ENCODE data around the gene RFXAP. TPM values are rescaled to one million over a fixed set of nuclear protein-coding genes. Genes with fewer than 3 reads are reported as not detected.
A peak's percentile ranks its signal among the peaks of the same experiment; 100 is the strongest.

RFXAP gene
- total and polyA plus RNA-seq, 4 donors = 4.7 to 19.7 (median 13.8) TPM

DNA sequence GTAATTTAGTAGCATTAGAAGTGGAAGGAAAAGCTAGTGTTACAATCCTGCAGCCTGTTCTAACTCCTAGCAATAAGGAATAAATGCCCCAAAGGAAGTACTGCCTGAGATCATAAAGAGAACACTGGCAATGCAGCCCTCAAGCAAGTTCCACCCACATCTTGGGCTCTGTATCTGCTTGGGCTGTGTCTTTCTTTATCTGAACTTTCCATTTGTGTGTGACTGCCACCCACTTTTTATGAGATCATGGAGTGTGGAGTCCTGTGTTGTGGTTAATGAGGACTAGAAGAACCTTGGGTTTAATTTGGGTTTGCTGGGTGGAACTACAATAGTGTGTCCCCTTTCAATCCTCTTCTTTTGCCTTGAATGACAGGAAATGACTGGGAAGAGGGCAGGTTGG lies 38.2 kb downstream of the RFXAP start:
- H3K4me3 ChIP-seq (ENCODE audit: low read depth, low read length) = no peak overlapping the region
- H3K27ac ChIP-seq (ENCODE audit: low read depth, low read length) = no peak overlapping the region
- no peak for DNase-seq (ENCODE audit: low read depth in 4 of 6, low spot score in 6 of 6)
- no peaks in the 10 kb centered on the region for H3K9me3 ChIP-seq (ENCODE audit: control insufficient read depth, insufficient read depth, low read length)
- no peaks in the 10 kb centered on the region for H3K27me3 ChIP-seq (ENCODE audit: control insufficient read depth, insufficient read depth, low read length)
- H3K4me1 ChIP-seq (ENCODE audit: control insufficient read depth, insufficient read depth, low read length) = no peaks in the 10 kb centered on the region
- H3K36me3 ChIP-seq (ENCODE audit: control insufficient read depth, insufficient read depth, low read length) = peaks cover 16% of the 10 kb centered on the region

DNA sequence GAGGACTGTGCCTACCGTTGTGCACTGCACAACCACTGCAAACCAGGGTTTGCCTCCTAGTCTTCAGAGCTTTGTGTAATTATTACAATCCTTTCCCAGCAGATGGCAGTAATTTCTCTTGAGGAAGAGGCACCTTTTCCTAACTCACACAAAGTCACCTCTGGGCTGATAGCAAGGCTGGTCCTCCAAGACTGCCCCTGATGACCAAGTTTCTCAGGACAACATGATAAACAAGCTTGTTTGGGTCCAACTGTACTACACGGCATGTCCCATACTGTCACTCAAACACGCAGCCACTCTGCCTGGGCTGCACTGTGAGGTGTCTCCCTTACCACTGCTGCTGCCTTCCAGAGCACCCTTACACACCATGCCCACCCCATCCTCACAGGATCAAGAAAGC lies 39.3 kb downstream of the RFXAP start:
- Histone ChIP-seq H3K4me1 (ENCODE audit: control insufficient read depth, insufficient read depth, low read length) (no peaks in the 10 kb centered on the region), H3K36me3 (ENCODE audit: control insufficient read depth, insufficient read depth, low read length) (peaks cover 12% of the 10 kb centered on the region), H3K9me3 (ENCODE audit: control insufficient read depth, insufficient read depth, low read length) (no peaks in the 10 kb centered on the region), H3K4me3 (ENCODE audit: low read depth, low read length) (no peak overlapping the region), H3K27ac (ENCODE audit: low read depth, low read length) (no peak overlapping the region), H3K27me3 (ENCODE audit: control insufficient read depth, insufficient read depth, low read length) (no peaks in the 10 kb centered on the region)
- DNase-seq (ENCODE audit: low read depth in 4 of 6, low spot score in 6 of 6) = peak in 5 of 6 donors; percentile 27 to 87 (median 41)
- 46% methylated on average over 3 of the region's 3 CpGs for WGBS (ENCODE audit: insufficient coverage)

GRCh38 chr13:36859259-36859658 lies 40.2 kb downstream of the RFXAP start:
- Histone ChIP-seq H3K27me3 (ENCODE audit: control insufficient read depth, insufficient read depth, low read length) (no peaks in the 10 kb centered on the region), H3K9me3 (ENCODE audit: control insufficient read depth, insufficient read depth, low read length) (no peaks in the 10 kb centered on the region), H3K36me3 (ENCODE audit: control insufficient read depth, insufficient read depth, low read length) (peaks cover 7% of the 10 kb centered on the region), H3K27ac (ENCODE audit: low read depth, low read length) (no peak overlapping the region), H3K4me1 (ENCODE audit: control insufficient read depth, insufficient read depth, low read length) (no peaks in the 10 kb centered on the region), H3K4me3 (ENCODE audit: low read depth, low read length) (no peak overlapping the region)
- DNase-seq (ENCODE audit: low read depth in 4 of 6, low spot score in 6 of 6) = no peak
- 87% methylated on average over 3 of the region's 4 CpGs for WGBS (ENCODE audit: insufficient coverage)

- 91% methylated on average over 3 of the region's 6 CpGs for WGBS (ENCODE audit: insufficient coverage)
- DNase-seq (ENCODE audit: low read depth in 4 of 6, low spot score in 6 of 6) = no peak
- no peaks in the 10 kb centered on the region for H3K27me3 ChIP-seq (ENCODE audit: control insufficient read depth, insufficient read depth, low read length)
- peaks cover 3% of the 10 kb centered on the region for H3K36me3 ChIP-seq (ENCODE audit: control insufficient read depth, insufficient read depth, low read length)
- no peak overlapping the region for H3K27ac ChIP-seq (ENCODE audit: low read depth, low read length)
- no peak overlapping the region for H3K4me3 ChIP-seq (ENCODE audit: low read depth, low read length)
- no peaks in the 10 kb centered on the region for H3K4me1 ChIP-seq (ENCODE audit: control insufficient read depth, insufficient read depth, low read length)
- H3K9me3 ChIP-seq (ENCODE audit: control insufficient read depth, insufficient read depth, low read length) = no peaks in the 10 kb centered on the region
Observed at GRCh38 chr13:36862002-36862685, 43.1 kb downstream of the RFXAP start.

- no peaks in the 10 kb centered on the region for H3K27me3 ChIP-seq (ENCODE audit: control insufficient read depth, insufficient read depth, low read length)
- H3K27ac ChIP-seq (ENCODE audit: low read depth, low read length) = no peak overlapping the region
- 67% methylated on average over 1 of the region's 7 CpGs for WGBS (ENCODE audit: insufficient coverage)
- peaks cover 3% of the 10 kb centered on the region for H3K36me3 ChIP-seq (ENCODE audit: control insufficient read depth, insufficient read depth, low read length)
- H3K4me1 ChIP-seq (ENCODE audit: control insufficient read depth, insufficient read depth, low read length) = no peaks in the 10 kb centered on the region
- DNase-seq (ENCODE audit: low read depth in 4 of 6, low spot score in 6 of 6) = no peak
- no peak overlapping the region for H3K4me3 ChIP-seq (ENCODE audit: low read depth, low read length)
- H3K9me3 ChIP-seq (ENCODE audit: control insufficient read depth, insufficient read depth, low read length) = no peaks in the 10 kb centered on the region
Observed at GRCh38 chr13:36862722-36863121, 43.7 kb downstream of the RFXAP start.

GRCh38 chr13:36865265-36865664 lies 46.2 kb downstream of the RFXAP start:
- no peaks in the 10 kb centered on the region for H3K27me3 ChIP-seq (ENCODE audit: control insufficient read depth, insufficient read depth, low read length)
- H3K36me3 ChIP-seq (ENCODE audit: control insufficient read depth, insufficient read depth, low read length) = peaks cover 3% of the 10 kb centered on the region
- H3K9me3 ChIP-seq (ENCODE audit: control insufficient read depth, insufficient read depth, low read length) = no peaks in the 10 kb centered on the region
- 96% methylated on average over 4 of the region's 5 CpGs for WGBS (ENCODE audit: insufficient coverage)
- DNase-seq (ENCODE audit: low read depth in 4 of 6, low spot score in 6 of 6) = no peak
- no peak overlapping the region for H3K27ac ChIP-seq (ENCODE audit: low read depth, low read length)
- H3K4me1 ChIP-seq (ENCODE audit: control insufficient read depth, insufficient read depth, low read length) = no peaks in the 10 kb centered on the region
- H3K4me3 ChIP-seq (ENCODE audit: low read depth, low read length) = no peak overlapping the region

DNA sequence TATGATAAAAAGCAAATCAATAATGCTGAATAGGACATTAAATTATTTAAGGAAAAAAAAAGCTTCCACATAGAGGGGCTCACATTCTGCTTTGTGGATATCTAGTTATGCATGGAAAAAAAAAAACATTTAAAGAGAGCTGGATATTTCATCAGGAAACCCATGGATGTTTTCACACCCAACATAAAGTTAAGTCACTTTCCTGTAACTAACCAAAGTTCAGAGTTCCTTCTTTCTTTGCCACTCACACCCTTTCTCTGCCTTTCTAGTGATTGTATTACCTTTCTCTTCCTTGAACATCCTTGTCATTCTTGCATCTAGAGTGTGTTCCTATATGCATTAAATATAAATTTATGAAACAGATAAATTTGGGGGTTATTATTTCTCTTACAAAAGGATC lies 47.2 kb downstream of the RFXAP start:
- no peaks in the 10 kb centered on the region for H3K9me3 ChIP-seq (ENCODE audit: control insufficient read depth, insufficient read depth, low read length)
- H3K4me1 ChIP-seq (ENCODE audit: control insufficient read depth, insufficient read depth, low read length) = no peaks in the 10 kb centered on the region
- H3K36me3 ChIP-seq (ENCODE audit: control insufficient read depth, insufficient read depth, low read length) = peaks cover 7% of the 10 kb centered on the region
- no peak overlapping the region for H3K4me3 ChIP-seq (ENCODE audit: low read depth, low read length)
- no peak for DNase-seq (ENCODE audit: low read depth in 4 of 6, low spot score in 6 of 6)
- H3K27ac ChIP-seq (ENCODE audit: low read depth, low read length) = no peak overlapping the region
- H3K27me3 ChIP-seq (ENCODE audit: control insufficient read depth, insufficient read depth, low read length) = no peaks in the 10 kb centered on the region

GRCh38 chr13:36870050-36870692 lies 51.1 kb downstream of the RFXAP start:
- Histone ChIP-seq H3K4me3 (ENCODE audit: low read depth, low read length) (no peak overlapping the region), H3K9me3 (ENCODE audit: control insufficient read depth, insufficient read depth, low read length) (no peaks in the 10 kb centered on the region), H3K27me3 (ENCODE audit: control insufficient read depth, insufficient read depth, low read length) (no peaks in the 10 kb centered on the region), H3K4me1 (ENCODE audit: control insufficient read depth, insufficient read depth, low read length) (peaks cover 4% of the 10 kb centered on the region), H3K36me3 (ENCODE audit: control insufficient read depth, insufficient read depth, low read length) (peaks cover 10% of the 10 kb centered on the region), H3K27ac (ENCODE audit: low read depth, low read length) (no peak overlapping the region)
- no peak for DNase-seq (ENCODE audit: low read depth in 4 of 6, low spot score in 6 of 6)
- WGBS (ENCODE audit: insufficient coverage) = no CpG with 5 or more reads among the region's 1 CpG

- 37% methylated on average over 8 of the region's 10 CpGs for WGBS (ENCODE audit: insufficient coverage)
- H3K9me3 ChIP-seq (ENCODE audit: control insufficient read depth, insufficient read depth, low read length) = no peaks in the 10 kb centered on the region
- H3K4me3 ChIP-seq (ENCODE audit: low read depth, low read length) = no peak overlapping the region
- H3K4me1 ChIP-seq (ENCODE audit: control insufficient read depth, insufficient read depth, low read length) = peaks cover 4% of the 10 kb centered on the region
- H3K36me3 ChIP-seq (ENCODE audit: control insufficient read depth, insufficient read depth, low read length) = peaks cover 6% of the 10 kb centered on the region
- peak in 3 of 6 donors; percentile 23 to 69 (median 53) for DNase-seq (ENCODE audit: low read depth in 4 of 6, low spot score in 6 of 6)
- H3K27me3 ChIP-seq (ENCODE audit: control insufficient read depth, insufficient read depth, low read length) = no peaks in the 10 kb centered on the region
- peak overlapping the region; percentile 30 for H3K27ac ChIP-seq (ENCODE audit: low read depth, low read length)
Observed at GRCh38 chr13:36872621-36873020, 53.6 kb downstream of the RFXAP start.

GRCh38 chr13:36875431-36875830 lies 56.4 kb downstream of the RFXAP start:
- no peaks in the 10 kb centered on the region for H3K9me3 ChIP-seq (ENCODE audit: control insufficient read depth, insufficient read depth, low read length)
- DNase-seq (ENCODE audit: low read depth in 4 of 6, low spot score in 6 of 6) = no peak
- H3K4me3 ChIP-seq (ENCODE audit: low read depth, low read length) = no peak overlapping the region
- no peaks in the 10 kb centered on the region for H3K27me3 ChIP-seq (ENCODE audit: control insufficient read depth, insufficient read depth, low read length)
- H3K36me3 ChIP-seq (ENCODE audit: control insufficient read depth, insufficient read depth, low read length) = peaks cover 15% of the 10 kb centered on the region
- no CpG with 5 or more reads among the region's 4 CpGs for WGBS (ENCODE audit: insufficient coverage)
- peaks cover 4% of the 10 kb centered on the region for H3K4me1 ChIP-seq (ENCODE audit: control insufficient read depth, insufficient read depth, low read length)
- H3K27ac ChIP-seq (ENCODE audit: low read depth, low read length) = no peak overlapping the region

All from spinal cord (tissue), 10 donors.